ENCODE data around the gene RPP25L. TPM values are rescaled to one million over a fixed set of nuclear protein-coding genes. Genes with fewer than 3 reads are reported as not detected.

Gene RPP25L
- total and polyA plus RNA-seq, 2 donors (not counting 1 experiment from before 2014, with no cell fraction given): 13.5 to 34.3 TPM

DNA sequence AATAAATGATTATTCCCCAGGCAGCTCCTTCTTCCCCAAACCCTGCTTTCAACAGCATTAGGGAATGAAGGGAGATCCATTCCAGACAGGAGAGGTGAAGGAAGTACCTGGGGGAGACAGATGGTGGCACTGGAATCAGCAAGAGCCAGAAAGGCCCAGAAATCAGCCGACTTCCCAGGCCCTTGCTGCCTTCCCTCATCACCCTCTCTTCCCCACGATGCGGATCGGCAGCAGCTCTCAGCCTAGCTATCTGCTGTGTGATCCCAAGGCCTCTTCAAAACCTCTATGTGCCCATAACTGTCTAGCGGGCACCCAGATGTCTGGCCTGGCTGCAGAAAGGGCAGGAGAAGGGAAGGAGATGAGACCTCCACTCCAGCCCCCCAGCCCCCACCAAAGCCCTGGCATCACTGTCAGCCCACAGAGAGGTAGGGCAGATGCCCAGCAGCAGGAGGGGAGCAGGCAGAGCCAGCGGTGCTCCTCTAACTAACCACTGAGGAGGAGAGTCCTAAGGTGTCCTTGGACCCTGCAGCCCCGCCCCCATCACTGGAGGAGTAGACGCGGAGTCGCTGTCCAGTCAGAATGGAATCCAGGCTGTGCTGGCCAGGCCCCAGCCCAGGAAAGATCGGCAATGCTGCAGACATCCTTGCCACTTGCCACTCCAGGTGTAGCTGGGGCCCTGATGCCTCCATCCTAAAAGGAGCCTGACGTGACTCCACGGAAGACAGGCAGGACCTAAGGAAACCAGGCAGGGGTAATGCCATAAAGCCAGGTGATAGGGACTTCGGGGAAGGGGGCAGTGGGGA, 35.1 kb downstream of the RPP25L start:
- Histone ChIP-seq H4K20me1 (ENCODE audit: control insufficient read depth, extremely low read depth, insufficient read depth, low read length) (no peaks in the 10 kb centered on the region), H3K79me2 (ENCODE audit: control insufficient read depth, insufficient read depth, low read length) (no peaks in the 10 kb centered on the region), H2AFZ (ENCODE audit: low read length) (no peak overlapping the region), H3K9ac (ENCODE audit: insufficient read depth, low read length) (no peak overlapping the region), H3K27me3 (ENCODE audit: control insufficient read depth, insufficient read depth, low read length) (peaks cover 40% of the 10 kb centered on the region), H3K36me3 (ENCODE audit: control insufficient read depth, insufficient read depth, low read length) (no peaks in the 10 kb centered on the region), H3K4me3 (replicated peaks in 1 of 4; ENCODE audit: control extremely low read depth in 1 of 4, insufficient read depth in 1 of 4, low read depth in 3 of 4, low read length in 4 of 4) (no peak overlapping the region), H3K27ac (ENCODE audit: insufficient read depth, low read length) (no peak overlapping the region), H3K4me2 (ENCODE audit: extremely low read depth, insufficient read depth, low read length) (no peak overlapping the region), H3K4me1 (ENCODE audit: control insufficient read depth, extremely low read depth, insufficient read depth, low read length) (no peaks in the 10 kb centered on the region), H3K9me3 (ENCODE audit: control insufficient read depth, insufficient read depth, low read depth, low read length) (no peaks in the 10 kb centered on the region)
- no peak for DNase-seq (ENCODE audit: low read depth in 2 of 2)
- no peak for TF ChIP-seq EZH2 (IDR thresholded peaks at IDR 0.05; ENCODE audit: low read length, missing control alignments)
- TF ChIP-seq, protein P1, sequence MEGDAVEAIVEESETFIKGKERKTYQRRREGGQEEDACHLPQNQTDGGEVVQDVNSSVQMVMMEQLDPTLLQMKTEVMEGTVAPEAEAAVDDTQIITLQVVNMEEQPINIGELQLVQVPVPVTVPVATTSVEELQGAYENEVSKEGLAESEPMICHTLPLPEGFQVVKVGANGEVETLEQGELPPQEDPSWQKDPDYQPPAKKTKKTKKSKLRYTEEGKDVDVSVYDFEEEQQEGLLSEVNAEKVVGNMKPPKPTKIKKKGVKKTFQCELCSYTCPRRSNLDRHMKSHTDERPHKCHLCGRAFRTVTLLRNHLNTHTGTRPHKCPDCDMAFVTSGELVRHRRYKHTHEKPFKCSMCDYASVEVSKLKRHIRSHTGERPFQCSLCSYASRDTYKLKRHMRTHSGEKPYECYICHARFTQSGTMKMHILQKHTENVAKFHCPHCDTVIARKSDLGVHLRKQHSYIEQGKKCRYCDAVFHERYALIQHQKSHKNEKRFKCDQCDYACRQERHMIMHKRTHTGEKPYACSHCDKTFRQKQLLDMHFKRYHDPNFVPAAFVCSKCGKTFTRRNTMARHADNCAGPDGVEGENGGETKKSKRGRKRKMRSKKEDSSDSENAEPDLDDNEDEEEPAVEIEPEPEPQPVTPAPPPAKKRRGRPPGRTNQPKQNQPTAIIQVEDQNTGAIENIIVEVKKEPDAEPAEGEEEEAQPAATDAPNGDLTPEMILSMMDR (conservative IDR thresholded peaks at IDR 0.05 in 1 of 2, IDR thresholded peaks at IDR 0.05 in 1 of 2; ENCODE audit: low read depth in 1 of 2, low read length in 2 of 2): no peak

DNA sequence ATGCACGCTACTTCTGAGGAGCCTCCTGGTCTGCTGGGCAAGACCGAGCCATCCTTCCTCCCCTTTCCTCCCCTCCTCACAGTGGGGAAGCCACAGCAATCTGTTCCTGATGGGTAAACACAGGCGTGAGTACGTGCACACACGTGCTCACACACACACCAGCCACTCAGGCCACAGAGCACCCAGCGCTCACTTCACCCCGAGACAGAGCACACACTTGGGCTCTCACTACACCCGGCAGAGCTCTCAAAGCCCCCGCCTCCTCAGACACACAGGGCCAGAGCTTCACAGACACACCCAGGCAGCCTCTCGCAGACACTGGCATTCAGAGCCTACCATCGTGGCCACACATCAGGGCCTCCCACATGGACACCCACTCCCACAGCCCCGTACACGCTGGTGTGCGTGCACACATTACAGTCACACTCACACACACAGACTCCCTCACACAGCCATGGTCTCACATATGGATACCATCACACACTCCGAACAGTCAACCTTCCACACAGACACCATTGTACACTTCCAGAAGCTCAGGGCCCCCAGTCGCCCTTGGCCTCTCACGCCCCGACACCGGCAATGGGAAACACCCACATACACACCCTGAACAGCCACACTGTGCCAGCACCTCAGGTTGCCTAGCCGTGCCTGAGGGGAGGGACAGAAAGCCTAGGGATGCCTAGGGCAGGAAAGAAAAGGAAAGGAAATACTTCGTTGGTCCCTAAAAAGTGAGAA, 35.9 kb downstream of the RPP25L start:
- no peaks in the 10 kb centered on the region for H3K4me1 ChIP-seq (ENCODE audit: control insufficient read depth, extremely low read depth, insufficient read depth, low read length)
- H4K20me1 ChIP-seq (ENCODE audit: control insufficient read depth, extremely low read depth, insufficient read depth, low read length): no peaks in the 10 kb centered on the region
- TF ChIP-seq, protein P1 (conservative IDR thresholded peaks at IDR 0.05 in 1 of 2, IDR thresholded peaks at IDR 0.05 in 1 of 2; ENCODE audit: low read depth in 1 of 2, low read length in 2 of 2): no peak
- TF ChIP-seq EZH2 (IDR thresholded peaks at IDR 0.05; ENCODE audit: low read length, missing control alignments): peak; percentile 45
- no peak overlapping the region for H3K9ac ChIP-seq (ENCODE audit: insufficient read depth, low read length)
- H3K4me2 ChIP-seq (ENCODE audit: extremely low read depth, insufficient read depth, low read length): no peak overlapping the region
- no peaks in the 10 kb centered on the region for H3K79me2 ChIP-seq (ENCODE audit: control insufficient read depth, insufficient read depth, low read length)
- DNase-seq (ENCODE audit: low read depth in 2 of 2): no peak
- no peak overlapping the region for H3K27ac ChIP-seq (ENCODE audit: insufficient read depth, low read length)
- H3K4me3 ChIP-seq (replicated peaks in 1 of 4; ENCODE audit: control extremely low read depth in 1 of 4, insufficient read depth in 1 of 4, low read depth in 3 of 4, low read length in 4 of 4): no peak overlapping the region
- H3K36me3 ChIP-seq (ENCODE audit: control insufficient read depth, insufficient read depth, low read length): no peaks in the 10 kb centered on the region
- H3K9me3 ChIP-seq (ENCODE audit: control insufficient read depth, insufficient read depth, low read depth, low read length): no peaks in the 10 kb centered on the region
- no peak overlapping the region for H2AFZ ChIP-seq (ENCODE audit: low read length)
- peaks cover 38% of the 10 kb centered on the region for H3K27me3 ChIP-seq (ENCODE audit: control insufficient read depth, insufficient read depth, low read length)

GRCh38 chr9:34575241-34575640, 36.7 kb downstream of the RPP25L start:
- H4K20me1 ChIP-seq (ENCODE audit: control insufficient read depth, extremely low read depth, insufficient read depth, low read length): no peaks in the 10 kb centered on the region

More at GRCh38 chr9:34575241-34575640, 36.7 kb downstream of the RPP25L start:
- no peak for DNase-seq (ENCODE audit: low read depth in 2 of 2)
- no peak overlapping the region for H3K9ac ChIP-seq (ENCODE audit: insufficient read depth, low read length)
- H3K4me1 ChIP-seq (ENCODE audit: control insufficient read depth, extremely low read depth, insufficient read depth, low read length): no peaks in the 10 kb centered on the region
- H3K79me2 ChIP-seq (ENCODE audit: control insufficient read depth, insufficient read depth, low read length): no peaks in the 10 kb centered on the region
- no peak for TF ChIP-seq EZH2 (IDR thresholded peaks at IDR 0.05; ENCODE audit: low read length, missing control alignments)
- TF ChIP-seq, protein P1 (conservative IDR thresholded peaks at IDR 0.05 in 1 of 2, IDR thresholded peaks at IDR 0.05 in 1 of 2; ENCODE audit: low read depth in 1 of 2, low read length in 2 of 2): no peak
- H2AFZ ChIP-seq (ENCODE audit: low read length): no peak overlapping the region
- no peaks in the 10 kb centered on the region for H3K9me3 ChIP-seq (ENCODE audit: control insufficient read depth, insufficient read depth, low read depth, low read length)
- H3K4me3 ChIP-seq (replicated peaks in 1 of 4; ENCODE audit: control extremely low read depth in 1 of 4, insufficient read depth in 1 of 4, low read depth in 3 of 4, low read length in 4 of 4): no peak overlapping the region
- H3K36me3 ChIP-seq (ENCODE audit: control insufficient read depth, insufficient read depth, low read length): no peaks in the 10 kb centered on the region
- H3K27me3 ChIP-seq (ENCODE audit: control insufficient read depth, insufficient read depth, low read length): peaks cover 33% of the 10 kb centered on the region
- no peak overlapping the region for H3K4me2 ChIP-seq (ENCODE audit: extremely low read depth, insufficient read depth, low read length)
- no peak overlapping the region for H3K27ac ChIP-seq (ENCODE audit: insufficient read depth, low read length)

Data from fibroblast of lung (primary cell).